ENCODE results near the gene OSCAR.

- TF ChIP-seq POLR2A (IDR thresholded peaks at IDR 0.05; ENCODE audit: insufficient read depth in 1 of 2, low read depth in 2 of 2, low read length in 2 of 2) (no peak), SKIL (CRISPR knock-in tag; IDR thresholded peaks at IDR 0.05; ENCODE audit: borderline replicate concordance) (no peak), NR2C2 (CRISPR knock-in tag; IDR thresholded peaks at IDR 0.05; ENCODE audit: borderline replicate concordance) (no peak), HCFC1 (IDR thresholded peaks at IDR 0.05; ENCODE audit: low read depth, low read length) (no peak), REST (IDR thresholded peaks at IDR 0.05; ENCODE audit: borderline replicate concordance in 1 of 2, low read depth in 1 of 2, low read length in 2 of 2) (no peak)
These were observed 28.4 kb upstream of the OSCAR start for GRCh38 chr19:54128796-54129616.
